Transverse colon (tissue), 4 donors: ENCODE measurements around the gene AGPAT2. TPM values are rescaled to one million over a fixed set of nuclear protein-coding genes. Genes with fewer than 3 reads are reported as not detected.
A peak's percentile ranks its signal among the peaks of the same experiment; 100 is the strongest.

Source experiments
- DNase-seq: peaks from one replicate; pipeline ENCODE4 v3.0.0-alpha.2; 2019
- H3K27ac ChIP-seq, 4 donors: fragments of 200-600 bp; sonication (generic); 2 replicates each; pipeline ENCODE4 v1.5.1; 2016 to 2018; ENCODE audit warnings: inconsistent platforms in 4 of 4
- H3K27me3 ChIP-seq: fragments of 200-600 bp; sonication (generic); 2 replicates; pipeline ENCODE4 v1.5.1; 2017; ENCODE audit warnings: inconsistent platforms
- H3K36me3 ChIP-seq, 4 donors: fragments of 200-600 bp; sonication (generic); 2 replicates each; pipeline ENCODE4 v1.5.1; 2017 to 2019; ENCODE audit warnings: inconsistent platforms in 4 of 4
- H3K4me1 ChIP-seq, 4 donors: fragments of 200-600 bp; sonication (generic); 2 replicates each; pipeline ENCODE4 v1.5.1; 2017 to 2020; ENCODE audit warnings: inconsistent platforms in 4 of 4
- H3K4me3 ChIP-seq, 4 donors: fragments of 200-600 bp; sonication (generic); 1 replicate in 1 of 4; 2 replicates in 3 of 4; pipeline versions ENCODE4 v1.5.1 to v1.6.1; 2017 to 2019; ENCODE audit warnings: inconsistent platforms in 4 of 4
- H3K9me3 ChIP-seq, 2 donors: fragments of 200-600 bp; sonication (generic); 2 replicates each; pipeline ENCODE4 v1.5.1; 2017 to 2019; ENCODE audit warnings: inconsistent platforms in 2 of 2
- CTCF ChIP-seq, 5 experiments: fragments of 200-600 bp in 3 of 5; fragments of 450-650 bp in 2 of 5; sonication (generic) in 3 of 5; IDR thresholded peaks; 1 replicate in 2 of 5; 2 replicates in 3 of 5; pipeline ENCODE4 v1.5.1; 2016 to 2017; ENCODE audit warnings: antibody characterized with exemption in 5 of 5, inconsistent platforms in 3 of 5, mild to moderate bottlenecking in 2 of 5, moderate library complexity in 1 of 5
- EP300 ChIP-seq: sonication (generic); formaldehyde crosslinking; IDR thresholded peaks from one replicate; pipeline ENCODE4 v1.6.1; 2017; ENCODE audit warnings: antibody characterized with exemption, low read depth
- POLR2A ChIP-seq: fragments of 450-650 bp; IDR thresholded peaks from one replicate; pipeline ENCODE4 v1.6.1; 2016; ENCODE audit warnings: antibody characterized with exemption, mild to moderate bottlenecking, moderate library complexity
- POLR2AphosphoS5 ChIP-seq, 3 donors: sonication (generic); formaldehyde crosslinking; IDR thresholded peaks; one replicate each; pipeline ENCODE4 v1.6.1; 2016; ENCODE audit warnings: antibody characterized with exemption in 3 of 3
- WGBS, 2 donors: methylation state at CpG; one replicate each; pipeline ENCODE4 v1.1.5; 2018; ENCODE audit warnings: low coverage in 1 of 2; 5-methylcytosine and 5-hydroxymethylcytosine counted together
- in situ Hi-C, 4 donors: fragments of 200-750 bp; cut with MboI; loops; one replicate each; pipeline versions ENCODE4 v1.15.0 to v1.15.1; 2017; ENCODE audit warnings: low sequenced_read_pairs in 3 of 4, low pct_ligation_motif_present in 1 of 4, low pct_unique_long_range_greater_than_20kb in 1 of 4
- intact Hi-C: fragments of 100-400 bp; cut with DNase I; formaldehyde crosslinking; loops from one replicate; pipeline ENCODE4 v1.15.1; 2023; ENCODE audit warnings: low total_unique reads
- total RNA-seq, 4 donors: library from RNA; depleted of rRNA; stranded (reverse); fragments of >200 nt; gene quantifications; one replicate each; pipeline ENCODE4 v1.1.0, GENCODE V29; 2016

The AGPAT2 gene
- total RNA-seq, 4 donors from 2014 or later = 245 to 441 (median 290) TPM

- peak overlapping the region in 2 of 4 donors; percentile 17 to 38 for H3K27ac ChIP-seq
- TF ChIP-seq POLR2A = no peak
- no peak for TF ChIP-seq POLR2AphosphoS5 (IDR thresholded peaks at IDR 0.05)
- no peak for TF ChIP-seq CTCF (IDR thresholded peaks at IDR 0.05)
- TF ChIP-seq EP300 = no peak
- peaks cover 43% of the 10 kb centered on the region for H3K27me3 ChIP-seq
- intact Hi-C loops (no loop called here), in situ Hi-C loops (no loop called here)
- H3K36me3 ChIP-seq = no peaks in the 10 kb centered on the region
- no peak for DNase-seq
- H3K4me3 ChIP-seq = no peak overlapping the region
- peaks cover under 1 to 14% (median 6%) of the 10 kb centered on the region in 4 donors for H3K4me1 ChIP-seq
- H3K9me3 ChIP-seq = no peaks in the 10 kb centered on the region
- WGBS, 2 donors = 83 to 91% methylated on average over 4 to 8 of the region's 8 CpGs
Observed at GRCh38 chr9:136650021-136650420, 37.2 kb downstream of the AGPAT2 start.

DNA sequence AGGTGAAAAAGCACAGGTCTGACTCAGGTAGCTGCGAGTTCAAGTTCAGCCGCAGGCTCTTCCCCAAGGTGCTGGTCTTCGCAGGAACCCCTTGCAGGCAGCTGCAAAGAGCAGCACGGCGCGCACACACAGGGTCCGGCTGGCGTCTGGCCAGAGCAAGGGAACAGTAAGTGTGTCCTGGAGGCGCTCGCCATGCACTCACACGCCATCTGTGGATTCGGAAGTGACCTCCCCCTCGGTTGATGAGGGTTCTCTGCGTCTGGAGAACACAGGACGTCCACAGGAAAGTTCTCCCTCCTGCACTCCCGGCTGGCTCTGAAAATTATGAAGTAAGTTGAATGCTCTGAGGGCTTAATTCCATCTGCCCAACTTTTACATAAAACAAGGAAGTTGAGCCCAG lies 38.5 kb downstream of the AGPAT2 start:
- peaks cover 7 to 26% (median 13%) of the 10 kb centered on the region in 4 donors for H3K4me1 ChIP-seq
- H3K27ac ChIP-seq = peak overlapping the region in 3 of 4 donors; percentile 24 to 48 (median 38)
- intact Hi-C loops (no loop called here), in situ Hi-C loops (no loop called here)
- no peaks in the 10 kb centered on the region for H3K36me3 ChIP-seq
- no peaks in the 10 kb centered on the region for H3K9me3 ChIP-seq
- DNase-seq = no peak
- peaks cover 49% of the 10 kb centered on the region for H3K27me3 ChIP-seq
- 55 to 68% methylated on average over 4 to 16 of the region's 16 CpGs for WGBS, 2 donors
- H3K4me3 ChIP-seq = no peak overlapping the region
- TF ChIP-seq EP300 (no peak), CTCF (IDR thresholded peaks at IDR 0.05) (no peak), POLR2AphosphoS5 (IDR thresholded peaks at IDR 0.05) (peak in 2 of 3 donors; percentile 9 to 21), POLR2A (no peak)

DNA sequence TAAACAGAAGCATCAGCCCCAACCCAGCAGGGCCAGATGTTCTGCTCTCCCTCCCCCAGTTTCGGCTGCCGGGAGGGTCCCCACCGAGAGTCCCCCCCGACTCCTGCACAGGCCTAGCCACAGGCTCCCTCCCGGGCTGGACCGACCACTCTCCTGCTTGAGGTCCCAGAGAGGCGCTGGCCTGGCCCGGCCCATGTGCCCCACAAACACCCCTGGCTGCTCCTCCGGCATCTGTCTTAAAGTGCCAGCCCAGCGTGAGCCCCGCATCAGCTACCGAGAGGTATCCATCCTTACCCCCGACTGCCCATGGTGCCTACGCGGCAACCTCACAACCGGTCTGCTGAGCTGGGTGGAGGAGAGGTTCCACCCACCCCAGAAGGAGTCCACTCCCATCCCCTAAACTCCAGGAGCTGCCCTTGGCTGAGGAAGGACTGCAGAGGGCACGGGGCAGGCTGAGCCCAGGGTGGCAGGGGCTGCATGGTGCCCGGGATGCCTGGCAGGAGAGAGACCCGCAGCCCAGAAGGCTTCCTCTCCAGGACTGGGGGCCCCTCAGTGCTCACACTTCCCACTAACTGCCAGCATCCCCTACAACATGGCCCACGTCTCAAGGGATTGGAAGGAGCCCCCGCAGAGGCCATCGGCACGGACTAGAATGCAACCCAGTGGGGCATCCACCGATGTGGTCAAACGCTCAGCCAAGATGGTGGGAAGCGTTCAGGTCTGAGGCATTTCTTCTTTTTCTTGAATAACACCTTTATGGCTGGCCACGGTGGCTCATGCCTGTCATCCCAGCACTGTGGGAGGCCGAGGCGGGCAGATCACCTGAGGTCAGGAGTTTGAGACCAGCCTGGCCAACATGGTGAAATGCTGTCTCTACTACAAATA lies 40.2 kb downstream of the AGPAT2 start:
- Histone ChIP-seq H3K27ac (peak overlapping the region; percentile 16 to 70 (median 49)), H3K4me1 (peaks cover 7 to 26% (median 13%) of the 10 kb centered on the region in 4 donors), H3K27me3 (peaks cover 60% of the 10 kb centered on the region), H3K4me3 (no peak overlapping the region), H3K36me3 (no peaks in the 10 kb centered on the region), H3K9me3 (no peaks in the 10 kb centered on the region)
- DNase-seq = no peak
- 65 to 100% methylated on average over 1 to 23 of the region's 29 CpGs for WGBS, 2 donors
- TF ChIP-seq CTCF (IDR thresholded peaks at IDR 0.05) (no peak), POLR2AphosphoS5 (IDR thresholded peaks at IDR 0.05) (no peak), EP300 (no peak), POLR2A (no peak)
- in situ Hi-C loops (no loop called here), intact Hi-C loops (no loop called here)

DNA sequence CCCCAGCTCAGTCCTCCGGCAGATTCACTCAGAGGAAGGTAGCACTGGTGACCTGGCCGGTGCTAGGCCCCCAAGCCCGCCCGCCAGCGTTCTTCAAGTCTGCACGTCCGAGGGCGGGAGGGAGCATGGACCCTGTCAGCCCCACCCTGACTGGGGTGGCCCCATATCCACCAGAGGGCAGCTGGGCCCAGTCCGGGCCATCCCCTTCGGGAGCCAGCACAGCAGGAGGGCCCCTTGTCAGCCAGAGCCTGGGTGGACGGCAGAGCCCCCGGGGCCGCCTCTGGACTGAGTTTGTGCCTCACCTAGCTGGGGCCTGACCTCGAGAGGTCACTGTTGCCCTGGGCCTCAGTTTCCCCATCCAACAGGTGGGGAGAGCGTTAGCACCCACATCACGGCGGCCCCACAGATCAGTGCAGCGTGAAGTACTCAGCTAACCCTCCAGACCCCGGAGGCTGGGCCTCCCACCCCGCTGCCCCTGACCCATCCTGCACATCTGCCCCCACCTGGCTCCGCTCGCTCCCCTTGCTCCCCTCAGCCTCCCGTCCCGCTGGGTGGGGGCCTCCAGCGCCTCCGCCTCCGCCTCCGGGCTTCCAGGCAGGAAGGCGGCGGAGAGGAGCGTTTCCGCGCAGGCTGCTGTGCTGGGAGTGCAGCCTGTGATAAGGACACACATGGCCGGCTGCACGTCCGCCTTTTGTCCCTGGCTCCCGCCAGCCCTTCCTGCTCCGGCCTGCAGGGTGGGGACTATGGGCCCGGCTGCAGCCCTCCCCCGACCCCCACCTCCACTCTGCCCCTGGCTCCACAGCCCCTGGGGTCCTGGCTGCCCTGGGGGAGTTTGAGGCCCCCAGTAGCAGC lies 41.1 kb downstream of the AGPAT2 start:
- Histone ChIP-seq H3K27me3 (peaks cover 68% of the 10 kb centered on the region), H3K9me3 (no peaks in the 10 kb centered on the region), H3K27ac (peak overlapping the region; percentile 55 to 70 (median 60)), H3K36me3 (no peaks in the 10 kb centered on the region), H3K4me3 (no peak overlapping the region), H3K4me1 (peaks cover 7 to 26% (median 13%) of the 10 kb centered on the region in 4 donors)
- TF ChIP-seq POLR2AphosphoS5 (IDR thresholded peaks at IDR 0.05) = peak; percentile 30 to 70 (median 61)
- no peak for TF ChIP-seq POLR2A
- peak; percentile 67 for TF ChIP-seq EP300
- peak in 2 of 5 experiments; percentile 12 to 19 for TF ChIP-seq CTCF (IDR thresholded peaks at IDR 0.05)
- 53% methylated on average over 38 of the region's 40 CpGs; no CpG with 5 or more reads in 1 of the 2 donors for WGBS, 2 donors
- in situ Hi-C loops (no loop called here), intact Hi-C loops (no loop called here)
- DNase-seq = no peak
